Hematopoietic multipotent progenitor cell treated with erythropoietin and hydrocortisone succinate and interleukin-3 and kit ligand, for 17 days (in vitro differentiated cells): Measurements from ENCODE around the gene PCYT2.

Source experiments
- DNase-seq: peaks from one replicate; pipeline ENCODE4 v3.0.0-alpha.2; 2015; ENCODE audit warnings: low spot score

The PCYT2 gene

DNA sequence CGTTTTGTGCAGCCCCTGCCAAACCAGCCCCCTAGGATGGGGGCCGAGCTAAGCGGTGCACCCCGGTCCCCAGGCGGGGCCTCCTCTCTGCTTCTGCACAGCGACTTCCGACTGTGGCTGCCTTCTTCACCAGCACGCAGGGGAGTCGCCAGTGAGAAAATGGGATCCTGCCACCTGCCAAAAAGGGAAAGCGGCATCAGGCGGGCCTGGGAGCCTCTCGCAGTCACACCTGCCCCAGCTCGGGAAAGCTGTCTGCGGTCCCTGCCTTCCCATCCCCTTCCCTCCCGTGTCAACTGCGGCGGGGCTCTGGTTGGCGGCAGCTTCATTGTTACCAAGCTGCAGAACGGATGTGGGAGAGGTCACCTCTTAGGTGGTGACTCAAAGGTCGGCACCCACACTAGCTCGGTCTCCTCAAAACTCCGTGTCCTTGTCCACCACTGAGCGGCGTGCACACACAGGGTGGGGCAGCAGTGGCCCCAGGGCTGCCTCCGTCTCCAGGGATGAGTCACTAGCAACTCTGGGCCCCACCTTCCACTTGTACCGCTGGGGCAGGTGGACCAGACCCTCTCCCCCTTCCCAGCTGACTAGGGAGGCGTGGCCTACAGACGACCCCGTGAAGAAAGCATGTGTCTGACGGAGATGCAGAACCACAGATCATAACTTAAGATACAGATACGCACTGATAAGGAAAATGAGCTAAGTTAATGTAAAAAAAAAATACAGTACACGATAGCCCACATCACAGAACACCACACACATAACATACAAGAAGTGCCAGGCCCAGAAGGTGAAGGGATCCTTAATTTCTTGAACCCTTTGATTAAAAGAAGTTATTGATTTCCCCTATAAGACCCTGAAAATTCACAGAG lies 1.5 kb upstream of the PCYT2 start:
- peak; percentile 41 for DNase-seq

DNA sequence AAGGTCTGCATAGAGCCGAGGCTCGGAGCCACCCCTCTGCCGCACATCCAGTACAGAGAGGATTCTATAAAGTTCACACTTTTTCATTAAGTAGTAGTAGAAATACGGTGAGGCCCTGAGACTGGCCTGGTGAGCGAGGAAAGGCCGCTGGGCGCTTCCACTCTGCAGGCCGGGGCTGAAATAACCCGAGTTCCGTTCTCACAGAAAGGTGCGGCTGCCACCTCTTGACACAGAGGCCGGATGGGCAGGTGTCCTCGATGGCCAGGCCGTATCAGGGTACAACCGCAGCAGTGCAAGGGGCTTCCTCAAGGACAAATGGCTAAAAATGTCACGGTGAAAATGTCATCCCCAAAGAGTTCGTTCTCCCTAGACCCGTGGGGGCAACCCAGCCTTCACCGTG lies 770 bp upstream of the PCYT2 start:
- DNase-seq: no peak

DNA sequence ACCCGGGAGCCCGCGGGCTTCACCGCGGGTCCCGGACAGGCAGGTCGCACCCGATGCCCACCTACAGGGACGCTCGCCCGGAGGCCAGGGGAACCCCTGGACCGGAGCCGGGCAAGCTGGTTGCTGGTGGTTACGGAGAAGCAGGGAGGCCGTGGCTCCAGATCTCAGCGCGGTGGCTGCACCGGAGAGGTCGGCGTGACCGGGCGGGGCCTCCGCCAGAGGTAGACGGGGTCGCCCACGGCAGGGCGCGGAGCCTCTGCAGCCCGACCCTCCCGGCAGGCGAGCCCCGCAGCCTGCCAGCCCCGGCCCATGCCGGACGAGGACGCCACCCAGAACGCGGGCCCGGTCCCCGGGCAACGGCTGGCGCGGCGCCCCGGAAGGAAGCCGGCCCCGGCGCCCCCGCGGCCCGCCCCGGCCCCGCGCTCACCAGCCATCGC lies 341 bp downstream of the PCYT2 start:
- peak; percentile 23 for DNase-seq

DNA sequence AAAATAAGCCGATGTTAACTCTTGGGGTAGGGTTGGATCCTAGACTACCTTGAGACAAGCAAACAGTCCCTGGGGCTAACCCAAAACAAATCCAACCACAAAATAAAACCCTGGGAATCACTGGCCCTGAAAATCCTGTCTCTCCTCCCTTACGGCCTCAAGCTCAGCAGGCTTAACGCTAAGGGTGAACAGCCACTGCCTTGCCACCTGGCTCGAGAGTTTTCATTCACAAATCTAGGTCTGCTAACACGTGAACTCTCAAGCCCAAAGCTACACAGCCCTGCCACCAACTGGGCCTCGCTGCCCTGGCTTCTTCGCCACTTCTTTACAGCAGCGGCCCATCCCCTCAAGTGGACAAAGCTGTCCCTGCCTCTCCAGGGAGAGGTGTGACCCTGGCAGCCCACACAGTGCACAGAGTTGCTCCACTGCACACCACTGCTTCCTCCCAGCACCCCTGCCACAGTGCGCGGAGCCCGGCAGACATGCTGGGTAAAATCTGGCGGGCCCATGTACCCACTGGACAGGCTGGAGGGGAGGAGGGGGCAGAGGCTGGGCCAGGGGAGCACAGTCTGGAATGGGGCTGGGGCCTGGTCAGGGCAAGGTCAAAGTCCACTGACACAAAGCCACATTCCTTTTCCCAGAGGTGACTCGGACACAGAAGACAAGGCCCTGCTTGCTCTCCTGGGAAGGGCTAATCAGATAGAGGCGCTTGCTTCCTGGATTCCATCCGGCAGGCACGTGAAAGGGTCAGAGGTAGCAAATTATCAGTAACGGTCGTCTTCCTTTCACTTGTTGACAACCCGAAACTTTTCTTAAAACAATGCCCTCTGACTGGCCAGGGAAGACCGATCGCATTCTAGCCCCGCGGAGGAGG lies 996 bp downstream of the PCYT2 start:
- peak; percentile 25 for DNase-seq

DNA sequence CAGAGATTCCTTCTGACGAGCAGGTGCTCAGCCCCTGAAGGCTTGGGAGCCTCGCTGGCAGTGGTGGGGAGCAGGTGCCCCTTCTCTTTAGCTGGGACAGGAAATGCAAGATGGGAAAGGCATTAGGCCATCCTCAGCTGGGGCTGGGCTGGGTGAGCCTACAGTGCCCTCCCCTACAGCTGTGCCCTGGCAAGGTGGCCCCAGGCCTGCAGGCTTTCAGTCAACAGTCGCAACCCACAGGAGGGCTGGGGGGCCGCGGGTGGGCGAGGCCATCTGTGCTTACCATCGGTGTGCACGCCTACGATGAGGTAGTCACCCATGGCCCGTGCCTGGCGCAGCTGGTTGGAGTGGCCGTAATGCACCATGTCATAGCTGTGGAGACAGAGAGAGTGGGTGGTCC lies 2.0 kb downstream of the PCYT2 start:
- no peak for DNase-seq

DNA sequence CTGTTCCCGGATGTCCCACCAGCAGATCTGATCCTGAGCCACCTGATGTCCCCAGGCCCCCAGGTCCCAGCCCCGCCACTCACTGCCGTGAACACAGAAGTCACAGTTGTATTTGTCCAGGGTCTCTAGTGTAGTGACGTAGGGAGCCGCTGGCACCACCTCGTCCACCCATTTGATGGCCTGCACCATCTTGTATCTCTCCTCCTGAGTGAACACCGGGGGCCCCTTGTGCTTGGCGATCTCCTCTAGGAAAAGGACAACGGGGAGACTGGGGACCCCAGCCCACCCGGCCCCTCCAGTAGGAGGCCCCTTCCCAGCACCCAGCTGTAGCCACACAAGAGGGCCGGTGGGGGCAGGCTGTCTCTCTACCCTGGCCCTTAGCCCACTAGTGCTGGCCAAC lies 2.4 kb downstream of the PCYT2 start:
- no peak for DNase-seq

DNA sequence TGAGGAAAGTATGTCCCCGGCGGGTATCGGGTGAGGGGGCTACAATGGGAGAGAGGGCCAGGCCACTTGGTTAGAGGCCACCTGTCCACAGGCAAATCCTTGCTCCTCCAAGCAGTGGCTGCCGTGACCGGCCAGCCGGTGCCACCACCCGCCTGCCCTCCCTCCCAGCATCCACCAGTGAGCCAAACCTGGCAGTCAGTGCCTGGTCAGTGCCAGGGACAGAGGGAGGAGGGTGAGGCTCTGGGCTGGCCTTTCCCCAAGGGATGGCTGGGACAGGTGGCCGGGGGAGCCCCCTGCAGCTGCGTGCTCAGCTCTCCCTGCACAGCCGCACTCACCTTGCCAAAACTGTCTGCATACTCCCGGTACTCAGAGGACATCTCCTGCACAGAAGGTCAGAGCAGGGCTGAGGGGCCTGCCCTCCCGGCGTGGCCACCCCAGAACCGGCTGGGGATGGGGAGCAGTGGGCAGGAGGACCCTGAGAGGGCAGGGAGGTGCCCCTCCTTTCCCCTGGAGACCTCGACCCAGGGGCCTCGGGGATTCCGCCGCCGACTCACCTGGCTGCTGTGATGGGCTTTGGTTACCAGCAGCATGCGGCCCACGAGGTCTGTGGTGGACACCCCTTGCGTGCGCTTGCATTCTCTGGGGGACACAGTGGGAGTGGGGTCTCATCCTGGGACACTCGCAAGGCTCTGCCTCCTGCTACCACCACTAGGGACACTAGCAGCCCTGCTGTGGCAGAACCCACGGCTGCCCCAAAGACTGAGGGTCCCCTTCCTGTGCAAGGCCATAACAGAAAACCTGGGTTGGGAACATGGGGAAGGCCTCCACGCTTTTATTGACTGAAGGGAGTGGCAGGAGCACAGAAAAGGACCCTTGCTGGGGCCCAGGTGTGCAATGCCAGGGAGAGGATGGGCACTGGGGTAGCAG lies 3.7 kb downstream of the PCYT2 start:
- no peak for DNase-seq

DNA sequence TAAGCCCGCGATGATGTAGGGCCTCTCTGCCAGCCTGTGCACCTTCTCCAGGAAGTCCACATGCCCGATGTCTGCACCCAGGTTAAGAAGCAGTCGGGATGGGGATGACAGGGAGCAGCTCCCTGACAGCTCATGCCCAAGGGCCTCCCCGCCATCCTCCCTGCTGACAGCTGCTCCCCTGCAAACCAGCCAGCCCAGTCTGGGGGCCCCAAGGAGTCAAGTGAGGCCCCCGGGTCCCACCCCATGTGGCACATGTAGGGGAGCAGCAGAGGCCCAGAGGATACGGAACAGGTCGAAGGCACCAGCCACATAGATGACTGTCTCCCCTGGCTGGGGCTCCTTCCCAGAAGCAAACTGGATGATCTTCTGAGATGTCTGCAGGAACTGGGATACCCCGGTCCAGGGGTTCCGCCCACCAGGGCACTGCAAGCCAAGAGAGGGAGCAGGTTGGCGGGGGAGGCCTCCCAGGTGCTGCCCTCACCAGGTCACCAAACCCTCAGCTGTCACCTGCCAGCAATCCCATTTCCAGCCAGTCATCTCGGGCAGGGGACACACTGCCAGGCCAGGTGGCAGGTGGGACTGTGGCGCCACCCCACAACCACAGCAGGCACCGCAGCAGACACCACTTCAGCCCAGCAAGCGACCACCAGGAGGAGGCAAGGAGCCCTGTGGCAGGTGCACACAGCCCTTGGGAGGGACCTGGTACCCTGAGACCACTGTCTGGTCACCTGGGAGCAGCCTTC lies 4.6 kb downstream of the PCYT2 start:
- DNase-seq: peak; percentile 26

DNA sequence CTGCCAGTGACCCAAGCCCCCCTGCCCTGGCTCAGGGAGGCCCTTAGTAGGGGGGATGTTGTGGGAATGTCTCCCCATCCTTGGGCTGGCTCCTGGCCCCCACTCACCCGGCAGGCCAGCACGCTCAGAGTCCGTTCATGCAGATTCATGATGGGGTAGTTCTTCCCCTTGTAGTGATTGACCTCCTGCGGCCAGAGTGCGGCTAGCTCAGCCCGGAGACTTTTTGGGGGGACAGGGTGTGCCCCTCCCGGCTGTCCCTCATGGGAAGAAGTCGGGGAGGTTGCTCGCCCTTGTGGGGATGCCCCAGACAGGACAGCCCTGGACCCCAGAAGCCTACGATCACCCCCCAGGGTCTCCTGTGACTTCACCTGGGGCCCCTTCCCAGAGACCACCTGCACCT lies 5.2 kb downstream of the PCYT2 start:
- DNase-seq: no peak

DNA sequence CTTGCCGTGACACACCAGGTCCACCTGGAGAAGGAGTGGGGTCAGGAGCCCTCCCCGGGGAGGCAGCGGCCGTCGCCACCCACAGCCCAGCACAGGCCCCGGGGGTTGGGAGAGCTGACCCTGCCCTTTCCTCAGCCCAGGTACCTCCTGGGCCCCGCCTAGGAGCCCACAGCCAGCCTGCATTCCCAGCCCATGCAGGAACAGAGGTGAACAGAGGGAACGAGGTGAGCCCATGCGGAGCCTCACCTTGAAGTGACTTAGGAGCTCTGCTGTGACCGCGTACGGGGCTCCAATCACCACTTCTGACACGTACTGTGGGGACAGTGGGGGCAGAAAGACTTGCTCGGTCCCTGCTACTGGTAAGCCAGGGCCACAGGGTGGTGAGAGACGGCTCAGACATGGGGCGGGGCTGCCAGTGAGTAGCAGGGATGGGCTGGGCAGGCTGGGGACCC lies 5.7 kb downstream of the PCYT2 start:
- no peak for DNase-seq

DNA sequence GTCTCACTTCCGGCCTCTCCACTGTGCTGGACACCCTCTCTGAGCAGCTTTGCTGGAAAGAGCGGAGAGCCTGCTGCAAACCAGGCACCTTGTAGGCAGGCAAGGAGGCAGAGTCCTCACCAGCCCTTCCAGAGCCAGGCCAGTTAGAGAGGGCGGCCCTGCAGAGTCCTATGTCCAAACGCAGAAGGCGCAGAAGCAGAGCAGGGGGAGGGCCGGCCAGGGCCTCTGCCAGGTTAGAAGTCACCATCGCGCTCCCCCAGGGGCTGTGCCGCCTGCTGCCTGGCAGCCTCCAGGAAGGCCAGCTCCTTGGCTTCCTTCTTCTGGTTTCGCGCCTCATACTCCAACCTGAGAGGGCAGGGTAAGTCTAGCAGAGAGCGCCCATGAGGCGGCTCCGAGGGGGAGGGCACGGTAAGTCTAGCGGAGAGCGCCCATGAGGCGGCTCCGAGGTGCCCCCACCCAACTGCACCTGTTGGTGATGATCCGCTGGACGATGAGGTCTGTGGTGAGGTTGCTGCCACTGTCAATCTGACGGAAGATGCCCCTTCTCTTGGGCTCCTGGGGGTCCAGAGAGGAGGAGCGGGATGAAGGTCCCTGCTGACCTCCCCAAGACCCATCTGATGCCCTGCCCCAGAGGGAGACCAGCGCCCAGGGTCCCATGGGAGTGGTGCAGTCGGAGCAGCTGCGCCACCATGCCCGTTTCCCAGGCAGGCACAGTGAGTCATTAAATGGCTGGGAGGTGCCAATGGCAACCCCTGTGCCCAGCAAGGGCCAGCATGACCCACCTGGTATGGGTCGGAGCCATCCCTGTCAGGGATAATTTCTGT lies 6.4 kb downstream of the PCYT2 start:
- DNase-seq: no peak

DNA sequence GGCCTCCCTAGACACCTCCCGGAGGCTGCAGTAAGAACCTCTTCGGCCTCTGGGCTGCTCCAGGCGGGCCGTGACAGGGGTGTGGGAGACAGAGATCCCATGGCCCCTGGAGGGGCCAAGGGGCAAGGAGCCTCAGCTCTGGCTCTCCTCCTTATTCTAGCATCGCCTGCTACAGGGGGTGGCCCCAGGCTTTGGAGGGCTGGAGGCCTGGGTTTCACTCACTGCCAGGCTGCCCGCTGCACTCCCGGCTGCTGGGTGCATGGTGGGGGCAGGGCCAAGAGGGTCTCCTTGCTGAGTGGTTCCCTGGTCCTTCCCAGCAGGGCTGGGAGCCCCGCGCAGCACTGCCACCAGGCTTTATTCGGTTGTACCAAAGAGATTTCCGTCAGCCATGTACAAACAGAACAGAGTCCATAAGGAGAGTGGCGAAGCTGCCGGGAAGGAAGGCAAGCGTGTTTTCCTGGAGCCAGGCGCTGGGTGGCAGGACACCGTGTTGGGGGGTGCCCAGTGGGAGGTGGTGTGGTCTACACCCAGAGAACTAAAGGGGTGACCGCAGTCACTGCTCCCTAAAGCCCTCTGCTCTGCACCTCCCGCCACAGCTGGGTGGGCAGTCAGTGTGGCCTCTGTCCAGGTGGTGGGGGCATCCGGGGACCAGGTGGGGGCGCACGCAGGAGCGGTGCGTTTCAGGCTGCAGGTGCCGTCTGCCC lies 7.2 kb downstream of the PCYT2 start:
- no peak for DNase-seq

DNA sequence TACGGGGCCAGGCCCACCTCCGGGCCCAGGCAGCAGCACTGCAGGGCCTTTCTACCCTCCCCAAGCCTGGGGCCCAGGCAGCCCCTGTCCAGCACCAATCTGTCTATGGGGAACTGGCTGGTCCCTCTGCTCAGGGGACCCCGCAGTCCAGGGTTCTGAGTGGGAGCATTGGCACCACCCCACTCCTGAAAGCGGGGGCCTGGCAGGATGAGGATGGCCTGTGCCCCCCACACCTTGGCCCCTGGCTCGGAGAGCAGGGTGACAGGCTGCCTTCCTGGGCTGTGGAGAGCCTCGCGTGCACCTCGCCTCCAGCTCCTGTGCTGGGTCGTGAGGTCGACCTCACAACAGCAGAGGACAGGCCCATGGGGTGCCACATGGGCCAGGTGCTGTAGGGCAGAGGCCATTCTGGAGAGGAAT lies 7.8 kb downstream of the PCYT2 start:
- DNase-seq: no peak

DNA sequence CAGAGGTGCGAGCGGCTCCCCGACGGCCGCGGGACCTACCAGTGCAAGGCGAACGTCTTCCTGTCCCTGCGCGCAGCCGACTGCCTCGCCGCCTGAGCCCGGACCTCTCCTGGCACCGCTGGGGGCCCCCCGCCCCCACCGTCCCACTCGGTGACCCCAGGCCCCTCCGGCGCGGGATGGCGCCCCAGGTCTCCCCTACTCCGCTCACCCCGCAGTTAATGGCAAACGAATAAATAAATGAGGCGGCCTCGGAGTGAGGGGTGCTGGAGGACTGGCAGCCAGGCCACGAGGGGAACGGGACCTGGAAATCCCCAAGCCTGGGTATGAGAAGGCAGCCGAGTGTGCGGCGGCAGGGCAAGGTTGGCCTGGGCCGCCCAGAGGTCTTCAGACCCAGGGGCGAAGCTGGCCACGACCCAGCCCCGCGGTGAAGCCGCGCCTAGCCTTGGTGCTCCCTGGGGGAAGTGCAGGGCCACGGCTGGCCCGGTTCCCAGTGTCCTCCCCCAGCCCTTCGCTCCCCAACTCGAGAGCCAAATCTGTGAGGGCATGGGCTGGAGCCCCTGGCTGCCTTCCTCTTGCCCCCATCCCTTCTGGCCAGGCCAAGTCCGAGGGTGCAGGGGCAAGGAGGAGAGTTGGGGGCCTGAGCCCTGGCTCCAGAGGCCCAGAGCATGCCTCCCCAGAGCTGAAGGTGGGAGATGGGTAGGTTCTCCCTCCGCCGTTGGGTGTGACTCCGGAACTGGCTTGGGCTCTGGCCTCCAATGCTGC lies 8.4 kb downstream of the PCYT2 start:
- DNase-seq: no peak

DNA sequence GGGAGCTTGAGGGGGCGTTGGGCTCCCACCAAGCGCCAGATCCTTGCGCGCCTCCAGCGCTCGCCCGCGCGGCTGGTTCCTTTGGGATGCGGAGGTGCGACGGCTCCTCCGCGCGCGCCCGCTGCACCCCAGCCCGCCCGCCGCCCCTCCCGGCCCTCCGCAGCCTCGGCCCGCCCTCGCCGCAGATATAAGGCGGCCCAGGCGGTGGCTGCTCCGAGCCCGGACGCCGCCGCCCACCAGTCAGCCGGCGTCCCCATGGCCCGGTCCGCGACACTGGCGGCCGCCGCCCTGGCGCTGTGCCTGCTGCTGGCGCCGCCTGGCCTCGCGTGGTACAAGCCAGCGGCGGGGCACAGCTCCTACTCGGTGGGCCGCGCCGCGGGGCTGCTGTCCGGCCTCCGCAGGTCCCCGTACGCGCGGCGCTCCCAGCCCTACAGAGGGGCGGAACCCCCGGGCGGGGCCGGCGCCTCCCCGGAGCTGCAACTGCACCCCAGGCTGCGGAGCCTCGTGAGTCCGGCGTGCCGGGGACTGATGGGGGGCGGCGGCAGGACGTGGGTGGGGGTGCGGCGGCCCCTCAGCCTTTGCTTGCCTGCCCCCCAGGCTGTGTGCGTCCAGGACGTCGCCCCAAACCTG lies 9.1 kb downstream of the PCYT2 start, which contains the start of gene NPB:
TSS of gene NPB (plus strand) at position 216 of the 630 bp plus-strand sequence. CDS start at position 256, 40 bp downstream.
- DNase-seq: peak; percentile 43

DNA sequence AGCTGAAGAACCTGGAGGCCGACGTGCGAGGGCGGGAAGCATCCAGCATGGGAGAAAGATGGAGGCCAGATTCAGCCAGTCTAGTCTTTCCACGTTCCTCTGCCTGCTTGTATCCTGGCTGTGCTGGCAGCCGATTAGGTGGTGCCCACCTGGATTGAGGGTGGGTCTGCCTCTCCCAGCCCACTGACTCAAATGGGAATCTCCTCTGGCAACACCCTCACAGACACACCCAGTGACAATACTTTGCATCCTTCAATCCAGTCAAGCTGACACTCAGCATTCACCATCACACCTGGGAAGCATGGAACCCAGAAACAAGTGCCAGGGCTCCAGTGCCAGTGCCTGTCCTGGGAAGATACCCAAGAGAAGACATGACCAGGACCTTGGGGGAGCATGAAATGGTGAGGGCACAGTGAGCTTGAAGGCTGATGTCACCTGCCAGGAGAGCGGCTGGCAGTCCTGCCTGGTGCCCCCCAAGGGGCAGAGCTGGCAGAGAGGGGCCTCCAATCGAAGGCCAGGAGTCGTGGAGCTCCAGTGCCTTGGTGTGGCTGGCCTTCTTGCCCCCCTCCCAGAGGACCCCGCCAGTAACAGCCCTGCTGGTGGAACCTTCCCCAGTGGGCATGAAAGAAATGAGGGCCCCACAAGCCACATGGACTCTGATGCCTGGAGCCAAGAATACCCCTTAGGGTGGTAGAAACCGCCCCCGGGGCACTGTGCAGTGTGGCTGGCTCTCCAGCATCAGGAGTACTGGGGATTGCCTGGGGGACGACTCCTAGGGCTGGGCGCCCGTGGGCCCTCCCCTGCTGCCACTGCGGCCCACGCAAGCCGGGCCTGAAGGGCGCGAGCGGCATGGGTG lies 9.8 kb downstream of the PCYT2 start:
- DNase-seq: no peak

DNA sequence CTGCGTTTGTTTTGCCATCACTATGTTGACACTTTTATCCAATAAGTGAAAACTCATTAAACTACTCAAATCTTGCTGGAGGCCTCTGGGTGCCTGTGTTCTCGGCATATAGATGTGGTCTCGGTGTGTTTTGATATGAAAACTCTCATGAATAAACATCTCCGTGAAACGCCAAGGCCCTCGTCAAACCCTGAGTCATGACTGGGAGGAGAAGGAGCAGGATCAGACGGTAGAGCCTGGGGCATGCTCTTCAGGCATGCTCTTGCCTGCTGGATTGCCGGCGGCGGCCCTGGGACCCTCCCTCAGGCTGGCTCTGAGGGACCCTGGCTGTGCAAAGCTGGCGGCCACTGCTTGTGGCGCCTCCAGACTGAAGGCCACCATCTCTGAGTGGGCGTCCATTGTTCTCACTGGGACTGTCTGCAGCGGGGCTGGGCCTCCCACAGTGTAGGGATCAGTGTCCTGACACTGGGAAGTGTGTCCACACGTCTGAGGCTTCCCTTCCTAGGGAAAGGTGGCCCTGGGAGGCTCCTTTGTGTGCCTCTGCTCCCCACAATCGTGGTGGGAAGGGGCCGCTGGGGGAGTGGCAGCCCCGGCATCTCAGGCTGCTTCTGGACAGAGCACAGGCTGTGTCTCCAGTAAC lies 10.9 kb downstream of the PCYT2 start:
- DNase-seq: no peak
